Panc1 (cell line): ENCODE measurements around the gene S100P. TPM values are rescaled to one million over a fixed set of nuclear protein-coding genes. Genes with fewer than 3 reads are reported as not detected.

Experiments
- ATAC-seq: fragments of 200-7000 bp; cut with Tn5 transposase; 2 replicates; pipeline ENCODE4 v1.9.1; 2020; ENCODE audit warnings: mild to moderate bottlenecking, moderate library complexity
- BruUV-seq: library from RNA; stranded (reverse); fragments of 400-500 nt; replicated peaks from 2 replicates; lab custom pipeline; 2021; lab: Mats Ljungman, UMichigan
- CTCF ChIA-PET: fragments of 300-600 bp; sonication (Branson Sonifier 250); formaldehyde crosslinking; loops from one replicate; lab custom pipeline; 2022; ENCODE audit warnings: antibody characterized with exemption; lab: Charles Lee
- POLR2A ChIA-PET: fragments of 300-600 bp; sonication (Branson Sonifier 250); formaldehyde crosslinking; loops from one replicate; lab custom pipeline; 2022; ENCODE audit warnings: antibody characterized with exemption; lab: Charles Lee
- DNase-seq: peaks from one replicate; pipeline ENCODE4 v3.0.0-alpha.2; 2010; ENCODE audit warnings: low read depth, low spot score
- H3K27ac ChIP-seq: 2 replicates; pipeline ENCODE4 v1.5.1; 2011; ENCODE audit warnings: mild to moderate bottlenecking, low read length, inconsistent platforms
- H3K27me3 ChIP-seq: fragments of 200-500 bp; sonication (Bioruptor generic); 2 replicates; pipeline ENCODE4 v1.6.0; 2014; ENCODE audit warnings: low read length, inconsistent platforms; ENCODE audit not compliant: control insufficient read depth, insufficient read depth
- H3K36me3 ChIP-seq: fragments of 200-500 bp; sonication (Bioruptor generic); 2 replicates; pipeline ENCODE4 v1.5.1; 2014; ENCODE audit warnings: inconsistent platforms, mild to moderate bottlenecking, low read length, moderate library complexity; ENCODE audit not compliant: control insufficient read depth, insufficient read depth
- H3K4me1 ChIP-seq: 2 replicates; pipeline ENCODE4 v1.5.1; 2011; ENCODE audit warnings: inconsistent platforms, mild to moderate bottlenecking, low read length, moderate library complexity; ENCODE audit not compliant: control insufficient read depth, insufficient read depth
- H3K4me3 ChIP-seq, 2 experiments: 2 replicates each; pipeline ENCODE4 v1.5.1; 2011 to 2012; ENCODE audit warnings: low read depth in 2 of 2, low read length in 2 of 2, mild to moderate bottlenecking in 2 of 2, inconsistent platforms in 1 of 2, moderate library complexity in 1 of 2
- H3K9me3 ChIP-seq: fragments of 200-500 bp; sonication (Bioruptor generic); 2 replicates; pipeline ENCODE4 v1.5.1; 2014; ENCODE audit warnings: low read depth, mild to moderate bottlenecking, inconsistent platforms, low read length, moderate library complexity; ENCODE audit not compliant: control insufficient read depth, insufficient read depth
- CTCF ChIP-seq: fragments of 450-650 bp; IDR thresholded peaks from 2 replicates; pipeline ENCODE4 v1.5.1; 2017; ENCODE audit warnings: mild to moderate bottlenecking
- POLR2AphosphoS5 ChIP-seq: IDR thresholded peaks from 2 replicates; pipeline ENCODE4 v1.6.1; 2012; ENCODE audit warnings: mild to moderate bottlenecking, low read depth, low read length, moderate library complexity
- SIN3A ChIP-seq: IDR thresholded peaks from 2 replicates; pipeline ENCODE4 v1.6.1; 2012; ENCODE audit warnings: low read depth, mild to moderate bottlenecking, low read length, moderate library complexity, borderline replicate concordance; ENCODE audit not compliant: insufficient read depth
- TCF7L2 ChIP-seq: IDR thresholded peaks from 2 replicates; pipeline ENCODE4 v1.6.1; 2011; ENCODE audit warnings: mild to moderate bottlenecking, low read depth, low read length, inconsistent platforms
- in situ Hi-C: cut with HindIII; loops from 2 replicates; pipeline ENCODE4 v1.10.0; 2016; ENCODE audit warnings: low sequenced_read_pairs, low pct_unique_long_range_greater_than_20kb
- intact Hi-C: fragments of 100-400 bp; cut with micrococcal nuclease; formaldehyde crosslinking; loops from one replicate; pipeline ENCODE4 v1.10.0; 2022; ENCODE audit not compliant: unreplicated experiment
- total RNA-seq: library from RNA; stranded (reverse); gene quantifications from one replicate; pipeline ENCODE4 v1.2.1, GENCODE V29; 2021; ENCODE audit not compliant: unreplicated experiment
- TF ChIP-seq, protein P1 (sequence below), 2 experiments: IDR thresholded peaks; 2 replicates each; pipeline ENCODE4 v1.6.1; 2011 to 2012; ENCODE audit warnings: low read depth in 2 of 2, control low read depth in 1 of 2, low read length in 1 of 2, mild to moderate bottlenecking in 1 of 2, moderate library complexity in 1 of 2; ENCODE audit not compliant: insufficient read depth in 1 of 2

S100P gene
- total RNA-seq, 1 experiment from 2014 or later, result 2.3 TPM

GRCh38 chr4:6742989-6743388 is 49.3 kb downstream of the S100P start:
- CTCF ChIA-PET, result no interaction called here
- no peaks in the 10 kb centered on the region for H3K27me3 ChIP-seq
- ATAC-seq, result no peak

More at GRCh38 chr4:6742989-6743388, 49.3 kb downstream of the S100P start:
- Histone ChIP-seq H3K4me3 (no peak overlapping the region), H3K36me3 (no peaks in the 10 kb centered on the region), H3K9me3 (no peaks in the 10 kb centered on the region), H3K27ac (no peak overlapping the region), H3K4me1 (peaks cover 9% of the 10 kb centered on the region)
- POLR2A ChIA-PET, result no interaction called here
- no TSS peak for BruUV-seq
- in situ Hi-C loops (no loop called here), intact Hi-C loops (no loop called here)
- TF ChIP-seq POLR2AphosphoS5 (no peak), CTCF (no peak), TCF7L2 (no peak), SIN3A (no peak)
- TF ChIP-seq, protein P1, sequence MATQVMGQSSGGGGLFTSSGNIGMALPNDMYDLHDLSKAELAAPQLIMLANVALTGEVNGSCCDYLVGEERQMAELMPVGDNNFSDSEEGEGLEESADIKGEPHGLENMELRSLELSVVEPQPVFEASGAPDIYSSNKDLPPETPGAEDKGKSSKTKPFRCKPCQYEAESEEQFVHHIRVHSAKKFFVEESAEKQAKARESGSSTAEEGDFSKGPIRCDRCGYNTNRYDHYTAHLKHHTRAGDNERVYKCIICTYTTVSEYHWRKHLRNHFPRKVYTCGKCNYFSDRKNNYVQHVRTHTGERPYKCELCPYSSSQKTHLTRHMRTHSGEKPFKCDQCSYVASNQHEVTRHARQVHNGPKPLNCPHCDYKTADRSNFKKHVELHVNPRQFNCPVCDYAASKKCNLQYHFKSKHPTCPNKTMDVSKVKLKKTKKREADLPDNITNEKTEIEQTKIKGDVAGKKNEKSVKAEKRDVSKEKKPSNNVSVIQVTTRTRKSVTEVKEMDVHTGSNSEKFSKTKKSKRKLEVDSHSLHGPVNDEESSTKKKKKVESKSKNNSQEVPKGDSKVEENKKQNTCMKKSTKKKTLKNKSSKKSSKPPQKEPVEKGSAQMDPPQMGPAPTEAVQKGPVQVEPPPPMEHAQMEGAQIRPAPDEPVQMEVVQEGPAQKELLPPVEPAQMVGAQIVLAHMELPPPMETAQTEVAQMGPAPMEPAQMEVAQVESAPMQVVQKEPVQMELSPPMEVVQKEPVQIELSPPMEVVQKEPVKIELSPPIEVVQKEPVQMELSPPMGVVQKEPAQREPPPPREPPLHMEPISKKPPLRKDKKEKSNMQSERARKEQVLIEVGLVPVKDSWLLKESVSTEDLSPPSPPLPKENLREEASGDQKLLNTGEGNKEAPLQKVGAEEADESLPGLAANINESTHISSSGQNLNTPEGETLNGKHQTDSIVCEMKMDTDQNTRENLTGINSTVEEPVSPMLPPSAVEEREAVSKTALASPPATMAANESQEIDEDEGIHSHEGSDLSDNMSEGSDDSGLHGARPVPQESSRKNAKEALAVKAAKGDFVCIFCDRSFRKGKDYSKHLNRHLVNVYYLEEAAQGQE (IDR thresholded peaks at IDR 0.05; ENCODE audit: insufficient read depth in 1 of 2, low read depth in 2 of 2, low read length in 1 of 2), result no peak
- DNase-seq, result no peak

Other genes with a start within 250 kb of the S100P start
- gene PPP2R2C, start 221.3 kb upstream of the S100P start, total RNA-seq, result 26.7 TPM
- gene MAN2B2, start 118.7 kb upstream of the S100P start, total RNA-seq, result 34.4 TPM
- 212 TPM for gene MRFAP1, start 53.2 kb upstream of the S100P start, total RNA-seq
- gene MRFAP1L1, start 16.0 kb downstream of the S100P start, total RNA-seq, result 29.5 TPM
- gene BLOC1S4, start 22.3 kb downstream of the S100P start, total RNA-seq, result 10.7 TPM
- 20.2 TPM for gene KIAA0232, start 88.8 kb downstream of the S100P start, total RNA-seq
- 36.3 TPM for gene TBC1D14, start 215.9 kb downstream of the S100P start, total RNA-seq